Activated CD8-positive, alpha-beta memory T cell treated with anti-CD3 and anti-CD28 coated beads for 1 hour (primary cell): ENCODE measurements around the gene LATS2.
"Not testable (repeated sequence)": the region's sequence is repeated elsewhere in the genome, so short reads cannot be mapped to it uniquely, and the experiment has no call there.

Experiments
- DNase-seq, 2 donors: peaks; one replicate each; pipeline ENCODE4 v3.0.0-alpha.2; 2020; ENCODE audit warnings: low read depth in 1 of 2; ENCODE audit errors: extremely low read depth in 1 of 2

LATS2 gene

DNA sequence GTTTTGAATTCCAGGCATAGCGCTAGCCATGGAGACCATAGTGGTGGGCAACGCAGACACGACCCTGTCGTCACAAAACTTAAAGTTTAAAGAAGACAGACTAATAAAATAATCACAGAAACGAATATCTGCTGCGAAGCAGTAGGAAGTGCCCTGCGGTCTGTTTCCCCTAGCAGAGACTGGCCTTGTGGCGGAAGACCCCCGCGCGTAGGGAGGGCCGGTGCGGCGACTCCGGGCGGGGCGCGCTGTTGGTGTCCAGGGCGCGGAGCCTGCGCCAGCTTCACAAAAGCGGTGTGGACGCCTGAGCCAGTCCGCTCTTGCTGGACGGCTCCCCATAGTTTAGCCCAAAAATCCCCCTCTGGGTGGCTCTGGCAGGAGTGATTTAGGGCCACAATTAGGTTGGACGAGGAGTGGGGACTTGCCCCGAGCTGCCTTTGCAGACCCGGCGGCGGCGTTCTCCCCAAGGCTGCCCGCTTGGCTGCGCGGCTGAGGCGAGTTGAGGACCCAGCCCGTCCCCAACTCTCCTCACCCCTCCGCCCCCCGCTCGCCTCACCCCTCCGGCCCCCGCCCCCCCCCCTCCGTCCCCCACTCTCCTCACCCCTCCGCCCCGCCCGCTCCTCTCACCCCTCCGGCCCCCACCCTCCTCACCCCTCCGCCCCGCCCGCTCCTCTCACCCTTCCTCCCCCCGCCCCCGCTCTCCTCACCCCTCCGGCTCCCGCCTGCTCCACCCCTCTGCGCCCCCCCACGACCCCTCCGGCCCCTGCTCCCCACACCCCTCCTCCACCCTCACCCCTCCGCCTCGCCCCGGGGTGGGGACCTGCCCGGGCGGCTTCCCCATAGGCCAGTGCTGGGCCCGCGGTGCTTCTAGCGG is 14.2 kb upstream of the LATS2 start:
- no peak for DNase-seq

DNA sequence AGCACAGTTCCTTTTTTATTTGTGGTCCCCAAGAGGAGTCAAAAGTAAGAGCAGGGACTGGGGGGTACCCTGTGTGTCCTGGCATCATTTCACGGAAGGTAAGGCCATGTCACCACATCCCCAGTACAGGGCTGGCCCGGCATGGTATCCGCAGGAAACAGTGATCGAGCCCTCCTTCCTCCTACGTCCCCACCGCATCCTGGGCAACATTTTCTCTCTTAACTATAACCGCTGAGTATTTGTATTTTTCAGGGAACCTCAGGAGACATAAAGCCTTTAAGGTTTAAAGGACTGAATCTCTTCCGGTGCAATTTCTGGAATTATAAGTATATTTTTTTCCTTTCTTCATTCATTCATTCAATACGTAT is 13.6 kb upstream of the LATS2 start:
- no peak for DNase-seq

DNA sequence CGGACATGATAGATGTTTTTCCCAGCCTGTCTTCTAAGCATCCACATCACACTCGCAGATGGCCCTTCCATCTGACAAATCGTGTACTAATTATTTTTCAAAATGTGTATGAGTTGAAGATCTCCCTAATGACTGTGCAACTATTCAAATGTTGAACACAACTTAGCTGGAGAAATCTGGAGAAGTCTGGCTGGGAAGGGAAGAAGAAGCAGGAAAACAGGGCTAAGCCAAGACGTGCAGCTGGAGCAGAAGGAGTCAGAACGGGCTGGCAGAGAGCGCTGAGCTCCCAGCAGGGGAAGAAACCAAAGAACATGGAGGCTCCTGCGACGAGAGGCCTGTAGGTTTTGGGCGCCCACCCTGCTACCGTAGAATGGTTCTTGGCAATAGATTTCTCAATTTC is 13.2 kb upstream of the LATS2 start:
- no peak for DNase-seq

DNA sequence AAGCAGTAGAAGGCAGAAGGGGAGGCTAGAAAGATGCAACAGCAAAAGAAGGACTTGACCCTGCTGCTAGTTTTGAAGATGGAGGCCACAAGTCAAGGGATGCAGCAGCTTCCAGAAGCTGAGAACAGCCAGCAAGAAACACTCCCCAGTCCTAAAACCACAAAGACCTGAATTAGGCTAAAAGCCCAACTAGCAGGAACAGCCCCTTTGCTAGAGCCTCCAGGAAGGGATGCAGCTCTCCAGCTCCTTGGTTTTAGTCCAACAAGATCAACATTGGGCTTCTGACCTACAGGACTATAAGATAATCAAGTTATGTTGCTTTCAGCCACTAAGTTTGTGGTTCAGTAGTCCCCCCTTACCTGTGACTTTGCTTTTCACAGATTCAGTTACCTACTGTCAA is 10.5 kb upstream of the LATS2 start:
- no peak for DNase-seq

DNA sequence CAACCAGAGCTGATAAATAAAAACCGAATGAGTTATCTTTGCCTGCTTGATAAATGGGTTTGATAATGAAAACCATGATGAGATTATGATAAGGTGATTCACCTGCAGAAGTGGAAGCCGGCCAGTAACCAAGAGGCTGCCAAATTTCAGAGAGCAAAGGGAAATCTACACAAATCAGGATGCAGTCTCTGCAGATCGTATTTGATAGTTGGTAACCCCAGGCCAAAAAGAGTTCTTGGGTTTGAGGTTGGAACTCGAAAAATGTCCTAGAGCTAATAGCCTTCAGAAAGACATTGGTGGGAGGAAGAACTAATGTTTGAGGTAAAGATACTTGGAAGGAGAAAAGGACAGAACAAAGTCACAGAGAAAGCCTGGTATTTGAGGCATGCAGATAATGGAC is 9.6 kb upstream of the LATS2 start:
- DNase-seq, result no peak

DNA sequence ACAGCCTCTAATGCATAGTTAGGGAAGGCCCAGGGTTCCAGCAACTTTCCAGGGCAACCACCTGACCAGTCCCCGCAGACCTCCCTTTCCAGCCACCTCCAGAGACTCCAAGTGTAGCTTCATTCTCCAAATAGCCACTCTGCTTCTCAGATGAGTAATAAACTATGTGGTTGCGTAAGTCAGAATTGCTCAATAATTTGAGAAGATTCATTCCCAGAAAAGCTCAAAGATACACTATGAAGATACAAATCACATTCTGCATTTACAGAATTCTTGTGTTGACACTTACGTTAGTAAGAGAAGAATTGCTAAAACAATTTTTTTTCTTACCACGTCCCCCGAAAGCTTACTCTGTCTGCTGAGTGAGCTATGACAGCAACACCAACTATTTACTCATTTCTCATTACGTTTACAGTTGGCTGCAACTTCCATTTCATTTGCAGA is 8.2 kb upstream of the LATS2 start:
- DNase-seq, result no peak

DNA sequence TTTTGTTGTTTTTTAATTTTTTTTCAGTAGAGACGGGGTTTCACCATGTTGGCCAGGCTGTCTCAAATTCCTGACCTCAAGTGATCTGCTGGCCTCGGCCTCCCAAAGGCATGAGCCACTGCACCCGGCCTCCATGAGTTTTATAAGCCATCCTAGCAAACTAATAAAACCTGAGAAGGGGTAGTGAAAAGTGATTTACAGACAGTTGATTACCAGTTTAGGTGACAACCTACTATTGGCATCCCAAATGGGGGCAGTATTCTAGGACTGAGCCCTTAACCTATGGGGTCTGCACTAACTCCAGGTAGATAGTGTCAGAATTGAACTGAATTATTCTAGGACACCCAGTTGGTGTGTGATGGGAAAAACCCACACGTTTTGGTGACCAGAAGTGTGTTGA is 6.5 kb upstream of the LATS2 start:
- DNase-seq, result no peak

DNA sequence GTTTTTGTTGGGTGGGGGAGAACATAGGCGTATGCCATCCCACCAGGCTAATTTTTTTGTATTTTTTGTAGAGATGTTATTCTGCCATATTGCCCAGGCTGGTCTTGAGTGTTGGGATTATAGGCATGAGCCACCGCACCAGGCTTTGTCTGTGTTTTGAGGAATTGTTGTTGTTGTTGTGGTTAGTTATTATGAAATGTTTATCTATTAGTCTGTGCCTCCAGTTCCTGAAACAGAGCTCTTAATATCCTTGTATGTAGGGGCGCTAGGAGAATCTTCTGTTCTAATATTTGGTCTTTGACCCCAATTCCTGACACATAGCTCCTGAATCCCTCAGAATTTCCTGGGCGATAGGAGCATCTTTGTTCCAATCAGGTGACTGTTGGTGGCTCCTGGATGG is 5.6 kb upstream of the LATS2 start:
- DNase-seq, result no peak

DNA sequence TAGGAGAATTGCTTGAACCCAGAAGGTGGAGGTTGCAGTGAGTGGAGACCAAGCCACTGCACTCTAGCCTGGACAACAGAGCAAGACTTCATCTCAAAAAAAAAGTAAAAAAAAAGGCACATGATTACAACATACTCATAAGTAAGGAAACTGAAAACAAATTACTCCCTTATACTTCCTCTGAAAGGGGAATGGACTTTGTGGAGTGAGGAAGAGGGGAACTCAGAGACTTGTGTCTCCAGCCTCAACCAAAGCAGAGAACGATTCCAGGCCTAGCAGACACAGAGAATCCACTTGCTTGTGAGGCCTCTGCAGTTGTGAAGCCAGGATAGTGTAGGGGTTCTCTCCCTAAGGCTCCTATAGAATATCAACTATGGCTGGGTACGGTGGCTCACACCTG is 4.3 kb upstream of the LATS2 start:
- DNase-seq, result no peak

DNA sequence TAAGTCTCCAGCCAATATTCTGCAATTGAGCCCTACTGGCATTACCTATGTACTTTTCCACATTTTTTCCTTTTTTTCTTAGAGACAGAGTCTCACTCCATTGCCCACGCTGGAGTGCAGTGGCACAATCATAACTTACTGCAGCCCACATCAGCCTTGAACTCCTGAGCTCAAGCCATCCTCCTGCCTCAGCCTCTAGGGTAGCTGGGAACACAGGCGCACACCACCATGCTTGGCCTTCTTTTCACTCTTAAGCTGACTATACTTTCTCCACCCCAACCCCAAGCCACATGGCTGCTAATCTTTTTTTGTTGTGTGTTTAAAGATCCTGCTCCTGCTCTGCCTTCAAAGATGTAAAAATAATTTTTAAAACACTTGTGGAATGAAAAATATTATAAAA is 1.6 kb upstream of the LATS2 start:
- DNase-seq, result no peak

DNA sequence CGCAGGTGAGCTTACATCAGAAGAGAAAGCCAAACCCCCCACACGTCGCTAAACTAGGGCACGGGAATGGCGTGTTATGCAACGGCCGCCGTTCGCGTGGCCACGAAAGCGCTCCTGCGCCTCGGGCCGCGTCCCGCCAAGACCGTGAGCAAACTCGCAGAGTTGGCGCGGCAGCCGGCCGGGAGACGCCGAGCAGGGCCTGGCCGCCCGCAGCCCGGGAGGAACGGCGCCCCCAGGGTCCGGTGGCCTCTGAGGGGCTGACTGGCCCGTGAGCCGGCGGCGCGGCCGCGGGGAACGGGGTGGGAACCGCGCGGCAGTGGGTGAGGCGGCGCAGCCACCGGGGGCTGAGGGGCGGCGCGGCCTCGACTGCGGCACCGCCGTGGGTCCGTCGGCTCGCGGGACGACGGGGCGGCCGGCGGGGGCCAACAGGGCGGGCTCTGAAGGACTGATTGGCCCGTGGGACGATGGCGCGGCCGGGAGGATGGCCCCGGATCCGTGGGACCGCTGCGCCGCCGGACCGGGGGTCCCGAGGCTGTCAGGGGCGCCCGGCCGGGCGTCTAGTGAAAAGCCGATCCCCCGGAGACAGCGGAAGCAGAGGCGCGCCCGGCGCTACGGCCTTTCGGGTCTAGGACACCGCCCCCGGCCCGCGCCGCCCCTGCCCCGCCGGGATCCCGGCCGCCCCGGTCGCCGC is 903 bp downstream of the LATS2 start:
- DNase-seq, result no peak

DNA sequence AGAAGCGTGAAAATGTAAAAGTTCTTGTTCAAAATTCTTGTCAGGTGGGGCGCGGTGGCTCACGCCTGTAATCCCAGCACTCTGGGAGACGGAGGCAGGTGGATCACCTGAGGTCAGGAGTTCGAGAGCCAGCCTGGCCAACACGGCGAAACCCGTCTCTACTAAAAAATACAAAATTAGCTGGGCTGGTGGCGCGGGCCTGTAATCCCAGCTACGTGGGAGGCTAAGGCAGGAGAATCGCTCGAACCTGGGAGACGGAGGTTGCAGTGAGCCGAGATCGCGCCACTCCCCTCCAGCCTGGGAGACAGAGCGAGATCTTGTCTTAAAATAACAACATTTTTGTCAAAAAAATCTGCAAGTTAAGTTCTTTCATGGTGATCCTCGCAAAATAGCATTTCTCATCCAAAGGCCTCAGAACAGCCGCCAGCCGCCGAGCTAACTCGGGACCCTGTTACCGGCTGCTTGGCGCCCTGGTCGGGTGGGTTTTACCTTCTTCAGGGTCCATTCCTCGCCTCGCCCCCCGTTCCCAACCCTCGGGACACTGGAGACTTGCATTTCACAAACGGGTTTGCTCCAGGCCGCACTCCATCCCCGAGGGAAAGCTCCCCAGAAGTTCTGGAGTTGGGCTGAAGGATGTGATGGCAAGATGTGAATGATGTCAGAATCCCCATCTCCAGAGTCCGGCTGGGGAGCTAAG is 1.6 kb downstream of the LATS2 start:
- no peak for DNase-seq

DNA sequence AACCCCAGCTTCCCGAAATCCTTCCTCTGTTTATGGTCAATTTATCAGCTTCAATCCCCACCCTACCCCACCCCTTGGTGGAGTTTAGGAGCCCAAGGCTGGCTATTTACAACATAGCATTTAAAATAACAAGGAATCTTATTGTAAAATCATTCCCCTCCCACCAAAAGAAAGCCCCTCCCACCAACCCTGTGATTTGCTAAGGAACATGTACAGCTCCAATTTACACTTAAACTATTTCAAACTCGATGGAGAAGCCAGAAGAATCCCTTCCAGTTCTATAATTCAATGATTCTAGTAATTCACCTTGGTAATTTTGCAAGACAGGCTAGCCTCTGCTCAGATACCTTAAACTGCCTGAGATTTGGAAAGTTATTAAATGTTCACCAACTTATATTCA is 3.0 kb downstream of the LATS2 start:
- DNase-seq, result no peak

DNA sequence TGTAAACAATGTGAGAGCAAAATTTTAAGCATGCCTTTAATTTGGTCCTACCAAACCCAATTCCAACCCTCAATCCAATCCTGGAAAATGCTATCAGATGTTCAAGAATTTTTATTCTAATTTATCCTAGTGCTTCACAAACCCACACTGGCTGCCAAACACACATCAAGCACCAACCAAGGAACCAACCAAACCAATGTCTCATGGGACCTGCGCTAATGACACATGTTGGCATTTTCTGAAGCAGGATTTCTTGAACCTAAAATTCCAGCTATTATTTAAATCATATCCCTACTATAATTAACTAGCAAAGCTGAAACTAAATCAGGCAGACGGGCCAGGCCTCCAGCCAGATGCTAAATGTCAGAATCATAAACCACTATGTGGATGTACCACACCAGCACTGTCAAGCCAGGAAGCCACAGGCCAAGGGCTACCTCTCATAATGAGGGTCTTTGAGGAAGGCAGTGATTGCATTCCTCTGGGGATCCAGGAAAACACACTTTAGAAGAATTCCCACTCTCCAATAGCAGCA is 5.8 kb downstream of the LATS2 start:
- no peak for DNase-seq

DNA sequence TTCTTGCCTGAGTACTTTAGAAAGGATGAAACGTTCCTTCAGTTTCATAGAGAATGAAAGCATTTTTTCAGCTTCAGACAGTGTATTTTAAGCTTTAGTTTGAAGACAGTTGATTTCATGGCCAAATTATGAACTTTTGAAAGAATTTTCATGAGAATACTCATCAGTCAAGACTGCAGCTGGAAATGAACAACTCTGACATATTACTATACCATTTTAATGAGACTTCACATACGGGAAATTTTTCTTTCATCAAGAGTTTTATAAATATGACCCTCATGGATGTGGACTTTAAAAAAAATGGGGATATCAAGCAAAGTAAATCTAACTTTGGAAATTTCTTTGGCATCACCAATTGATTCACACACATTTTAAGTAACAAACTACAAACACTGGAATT is 6.4 kb downstream of the LATS2 start:
- DNase-seq, result no peak

DNA sequence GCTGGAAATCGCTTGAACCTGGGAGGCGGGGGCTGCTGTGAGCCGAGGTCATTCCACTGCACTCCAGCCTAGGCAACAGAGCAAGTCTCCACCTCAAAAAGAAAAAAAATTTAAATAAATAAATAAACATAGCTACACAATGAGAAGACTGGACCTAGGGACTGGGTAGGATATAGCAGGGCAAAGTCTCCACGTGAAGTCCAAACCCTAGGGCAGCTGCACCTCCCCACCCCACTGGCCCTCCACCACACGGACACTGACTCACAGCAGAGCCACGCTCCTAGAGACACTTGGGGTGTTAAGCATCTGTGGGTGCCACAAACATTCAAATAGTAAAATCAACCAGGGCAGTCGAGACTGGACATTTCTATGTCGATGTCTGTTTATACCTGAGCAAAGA is 7.1 kb downstream of the LATS2 start:
- DNase-seq, result no peak

DNA sequence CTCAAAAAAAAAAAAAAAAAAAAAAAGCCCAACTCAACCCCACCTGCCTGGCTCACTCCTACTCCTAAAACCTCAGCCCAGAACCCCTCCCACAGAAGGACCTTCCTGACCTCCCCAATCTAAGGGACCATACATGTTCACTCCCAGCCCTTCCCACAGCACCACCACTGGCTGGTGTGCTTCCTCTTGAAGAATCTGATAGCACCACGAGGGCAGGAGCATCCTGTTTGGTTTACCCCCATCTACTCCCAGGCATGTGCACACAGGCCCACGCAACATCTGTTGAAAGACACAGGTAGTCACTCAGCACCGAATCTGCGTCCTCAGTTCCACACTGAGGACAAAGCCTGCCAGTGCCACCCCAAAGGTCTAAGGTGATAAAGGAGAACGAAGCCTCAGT is 8.2 kb downstream of the LATS2 start:
- no peak for DNase-seq

DNA sequence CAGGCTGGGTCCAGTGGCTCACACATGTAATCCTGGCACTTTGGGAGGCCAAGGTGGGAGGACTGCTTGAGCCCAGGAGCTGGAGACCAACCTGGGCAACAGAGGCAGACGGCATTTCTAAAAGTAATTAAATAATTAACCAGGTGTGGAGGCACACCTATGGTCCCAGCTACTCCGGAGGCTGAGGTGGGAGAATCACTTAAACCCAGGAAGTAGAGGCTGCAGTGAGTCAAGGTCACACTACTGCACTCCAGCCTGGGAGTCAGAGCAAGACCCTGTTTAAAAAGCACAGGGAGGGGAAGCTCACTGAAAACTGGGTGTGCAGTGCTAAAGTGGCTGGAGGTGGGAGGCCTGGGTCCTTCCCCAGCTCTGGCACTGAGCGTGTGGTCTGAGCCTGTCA is 9.7 kb downstream of the LATS2 start:
- DNase-seq, result no peak

DNA sequence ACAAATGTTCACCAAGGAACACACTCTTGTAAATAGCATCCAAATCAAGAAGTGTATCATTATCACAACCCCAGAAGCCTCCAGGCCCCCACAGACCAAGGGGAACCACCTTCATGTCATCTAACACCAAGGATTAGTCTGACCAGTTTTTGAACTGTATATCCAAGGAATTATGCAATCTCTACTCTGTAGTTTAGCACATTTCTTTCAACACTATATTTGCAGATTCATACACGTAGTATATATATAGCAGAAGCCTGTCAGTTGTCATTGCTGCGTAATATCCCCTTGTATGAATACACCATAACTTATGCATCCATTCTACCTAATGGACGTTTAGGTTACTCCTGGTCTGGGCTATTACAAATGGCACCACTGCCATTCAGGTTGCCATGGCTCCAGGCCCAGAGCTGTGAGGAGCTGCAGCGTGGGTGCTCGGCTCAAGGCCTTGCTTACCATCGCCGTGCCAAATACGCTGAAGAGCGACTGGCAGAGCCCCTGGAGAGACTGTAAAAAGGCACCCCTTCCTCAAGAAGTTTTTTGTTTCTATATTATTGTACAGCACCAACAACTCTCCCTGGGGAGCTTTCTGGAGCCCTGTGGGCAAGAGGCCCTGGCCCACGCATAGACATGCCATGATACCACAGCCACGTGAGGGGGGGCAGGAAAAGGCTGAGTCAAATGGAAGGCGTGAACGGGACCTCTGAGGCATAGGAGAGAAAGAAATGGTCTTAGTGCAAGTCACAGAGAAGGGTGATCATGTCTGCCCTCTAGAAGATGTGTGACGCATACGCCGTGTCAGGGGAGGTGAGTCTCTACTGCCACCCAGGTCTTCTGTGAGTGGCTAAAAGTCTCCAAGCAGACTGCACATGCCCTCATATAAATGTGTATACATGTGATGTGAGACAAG is 10.8 kb downstream of the LATS2 start:
- no peak for DNase-seq

DNA sequence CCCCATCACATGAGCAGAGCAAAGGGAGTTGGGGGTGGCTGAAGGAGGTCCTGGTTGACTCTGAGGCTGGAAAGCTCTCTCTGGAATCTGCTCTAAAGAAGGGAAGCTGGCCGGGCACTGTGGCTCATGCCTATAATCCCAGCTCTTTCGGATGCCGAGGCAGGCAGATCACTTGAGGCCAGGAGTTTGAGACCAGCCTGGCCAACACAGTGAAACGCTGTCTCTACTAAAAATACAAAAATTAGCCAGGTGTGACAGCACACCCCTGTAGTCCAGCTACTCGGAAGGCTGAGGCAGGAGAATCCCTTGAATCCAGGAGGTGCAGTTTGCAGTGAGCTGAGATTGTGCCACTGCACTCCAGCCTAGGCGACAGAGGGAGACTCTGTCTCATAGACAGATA is 11.7 kb downstream of the LATS2 start:
- DNase-seq, result not testable (repeated sequence)
